ENCODE data around the gene NCCRP1. TPM values are rescaled to one million over a fixed set of nuclear protein-coding genes. Genes with fewer than 3 reads are reported as not detected.

Gene NCCRP1
- total and polyA plus RNA-seq, 4 donors, result not detected

GRCh38 chr19:39172700-39173501 is 23.9 kb upstream of the NCCRP1 start:
- no peak for DNase-seq (ENCODE audit: low spot score)
- Histone ChIP-seq H3K9ac (ENCODE audit: low read depth in 1 of 2, low read length in 2 of 2) (no peak overlapping the region), H3K27me3 (ENCODE audit: control insufficient read depth in 4 of 4, insufficient read depth in 4 of 4, low read length in 3 of 4) (no peaks in the 10 kb centered on the region), H3K9me3 (ENCODE audit: control insufficient read depth in 4 of 4, low read length in 3 of 4) (no peaks in the 10 kb centered on the region), H3K4me1 (ENCODE audit: control insufficient read depth in 4 of 4, insufficient read depth in 4 of 4, low read length in 3 of 4) (no peaks in the 10 kb centered on the region), H3K27ac (ENCODE audit: low read depth in 1 of 2, low read length in 2 of 2) (no peak overlapping the region), H3K4me3 (ENCODE audit: low read depth in 1 of 3, low read length in 3 of 3) (no peak overlapping the region), H3K36me3 (ENCODE audit: control insufficient read depth in 4 of 4, insufficient read depth in 3 of 4, low read depth in 1 of 4, low read length in 3 of 4) (peaks cover 2 to 57% (median 13%) of the 10 kb centered on the region in 4 donors)
- TF ChIP-seq TAF1 (conservative IDR thresholded peaks at IDR 0.05) (no peak), ATF3 (IDR thresholded peaks at IDR 0.05) (no peak), JUND (IDR thresholded peaks at IDR 0.05) (no peak), NR2F2 (IDR thresholded peaks at IDR 0.05) (no peak), MAX (IDR thresholded peaks at IDR 0.05) (no peak), GABPA (IDR thresholded peaks at IDR 0.05 in 1 of 2, conservative IDR thresholded peaks at IDR 0.05 in 1 of 2) (no peak), EGR1 (IDR thresholded peaks at IDR 0.05; ENCODE audit: low read depth in 2 of 2) (no peak), FOXA2 (IDR thresholded peaks at IDR 0.05) (no peak), ZBTB33 (IDR thresholded peaks at IDR 0.05) (no peak), HNF4G (IDR thresholded peaks at IDR 0.05) (no peak), FOXA1 (IDR thresholded peaks at IDR 0.05) (no peak), SP1 (IDR thresholded peaks at IDR 0.05) (no peak), REST (IDR thresholded peaks at IDR 0.05) (no peak), RXRA (IDR thresholded peaks at IDR 0.05) (no peak), CTCF (IDR thresholded peaks at IDR 0.05; ENCODE audit: low read depth, low read length, missing input control) (no peak), HNF4A (conservative IDR thresholded peaks at IDR 0.05) (no peak), RAD21 (IDR thresholded peaks at IDR 0.05) (no peak), YY1 (IDR thresholded peaks at IDR 0.05) (no peak)
- 95% methylated on average over 45 of the region's 45 CpGs for WGBS

Measured in liver (tissue), 9 donors.